ENCODE results near the gene DDI2.

Gene DDI2

DNA sequence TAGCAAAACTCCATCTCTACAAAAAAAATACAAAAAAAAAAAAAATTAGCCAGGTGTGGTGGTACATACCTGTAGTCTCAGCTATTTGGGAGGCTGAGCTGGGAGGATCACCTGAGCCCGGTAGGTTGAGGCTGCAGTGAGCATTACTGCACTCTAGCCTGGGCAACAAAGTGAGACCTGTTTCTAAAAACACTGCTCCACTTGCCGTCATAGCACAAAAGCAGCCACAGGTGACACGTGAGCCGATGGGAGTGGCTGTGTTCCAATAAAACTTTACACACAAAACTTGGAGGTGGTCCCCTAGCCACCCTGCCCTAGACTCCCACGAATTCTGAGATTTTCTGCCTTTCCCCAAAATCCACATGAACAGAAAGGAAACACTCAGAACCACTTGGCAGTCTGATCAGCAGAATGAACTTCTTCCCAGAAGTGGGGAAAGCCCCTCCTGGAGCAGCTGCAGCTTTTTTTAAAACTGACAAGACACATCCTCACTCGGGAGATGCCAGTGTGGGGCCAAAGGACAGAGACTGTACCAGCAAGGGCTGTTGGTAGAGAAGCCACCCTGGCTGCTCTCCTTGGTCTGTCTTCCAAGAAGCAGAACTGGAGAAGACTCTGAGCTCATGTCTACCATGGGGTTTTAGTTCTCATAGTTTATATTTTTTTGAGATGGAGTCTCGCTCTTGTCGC is 90.1 kb downstream of the DDI2 start:
- H3K4me2 ChIP-seq (ENCODE audit: low read depth, low read length, poor library complexity, severe bottlenecking), result no peak overlapping the region
- H3K79me2 ChIP-seq (ENCODE audit: insufficient read depth, low read length), result peaks cover 12% of the 10 kb centered on the region; the same call in 1 of the 2 replicates
- no peaks in the 10 kb centered on the region for H3K9me2 ChIP-seq (replicated peaks; ENCODE audit: insufficient read depth, low read length)
- H3K36me3 ChIP-seq (ENCODE audit: low read length), result no peaks in the 10 kb centered on the region
- TF ChIP-seq CTCF (IDR thresholded peaks at IDR 0.05; ENCODE audit: insufficient read depth, low read length, poor library complexity, severe bottlenecking), result no peak
- TF ChIP-seq EZH2phosphoT487 (conservative IDR thresholded peaks at IDR 0.05; ENCODE audit: low read length), result no peak
- no peak overlapping the region for H3K4me3 ChIP-seq (ENCODE audit: insufficient read depth, low read length, poor library complexity, severe bottlenecking)
- no peak overlapping the region for H2AFZ ChIP-seq (ENCODE audit: low read depth, low read length, severe bottlenecking)
- H3K27me3 ChIP-seq (ENCODE audit: low read length), result no peaks in the 10 kb centered on the region
- no peaks in the 10 kb centered on the region for H3F3A ChIP-seq (ENCODE audit: insufficient read depth)
- no peak overlapping the region for H3K27ac ChIP-seq (ENCODE audit: low read depth, low read length)
- H4K20me1 ChIP-seq (ENCODE audit: low read depth, low read length), result no peaks in the 10 kb centered on the region
- no peak overlapping the region for H3K9ac ChIP-seq (ENCODE audit: low read length)
- no peaks in the 10 kb centered on the region for H3K9me3 ChIP-seq (ENCODE audit: insufficient read depth, low read length)

DNA sequence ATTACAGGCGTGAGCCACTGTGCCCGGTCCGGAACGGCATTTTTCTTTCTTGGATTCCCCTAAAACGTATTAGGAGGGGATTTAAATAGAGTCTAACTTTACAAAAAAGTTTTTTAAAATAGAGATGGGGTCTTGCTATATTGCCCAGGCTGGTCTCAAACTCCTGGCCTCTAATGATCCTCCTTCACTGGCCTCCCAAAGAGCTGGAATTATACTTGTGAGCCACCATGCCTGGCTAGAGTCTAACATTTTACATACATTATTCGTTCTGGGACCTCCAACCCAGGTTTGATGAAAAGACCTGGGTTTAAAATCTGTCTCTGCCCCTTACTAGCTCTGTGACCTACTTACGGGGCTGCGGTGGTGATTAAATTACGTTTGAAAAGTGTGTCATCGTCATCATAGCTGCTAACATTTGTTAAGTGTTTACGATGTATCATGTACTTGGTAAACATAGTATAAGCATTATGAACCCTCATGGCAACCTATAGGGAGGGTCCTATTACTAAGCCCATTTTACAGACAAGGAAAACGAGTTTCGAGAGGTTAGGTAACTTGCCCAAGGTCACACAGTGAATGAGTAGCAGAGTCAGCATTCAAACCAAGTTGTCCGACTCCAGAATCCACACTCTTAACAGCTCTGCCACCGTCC is 91.4 kb downstream of the DDI2 start:
- Histone ChIP-seq H3K9ac (ENCODE audit: low read length) (no peak overlapping the region), H2AFZ (ENCODE audit: low read depth, low read length, severe bottlenecking) (no peak overlapping the region), H3K4me3 (ENCODE audit: insufficient read depth, low read length, poor library complexity, severe bottlenecking) (no peak overlapping the region), H3K4me2 (ENCODE audit: low read depth, low read length, poor library complexity, severe bottlenecking) (no peak overlapping the region), H4K20me1 (ENCODE audit: low read depth, low read length) (no peaks in the 10 kb centered on the region), H3K9me3 (ENCODE audit: insufficient read depth, low read length) (no peaks in the 10 kb centered on the region), H3K27me3 (ENCODE audit: low read length) (no peaks in the 10 kb centered on the region), H3K9me2 (replicated peaks; ENCODE audit: insufficient read depth, low read length) (no peaks in the 10 kb centered on the region), H3F3A (ENCODE audit: insufficient read depth) (no peaks in the 10 kb centered on the region), H3K27ac (ENCODE audit: low read depth, low read length) (no peak overlapping the region), H3K36me3 (ENCODE audit: low read length) (no peaks in the 10 kb centered on the region), H3K79me2 (ENCODE audit: insufficient read depth, low read length) (peaks cover 12% of the 10 kb centered on the region; the same call in 1 of the 2 replicates)
- TF ChIP-seq CTCF (IDR thresholded peaks at IDR 0.05; ENCODE audit: insufficient read depth, low read length, poor library complexity, severe bottlenecking), result no peak
- TF ChIP-seq EZH2phosphoT487 (conservative IDR thresholded peaks at IDR 0.05; ENCODE audit: low read length), result no peak

DNA sequence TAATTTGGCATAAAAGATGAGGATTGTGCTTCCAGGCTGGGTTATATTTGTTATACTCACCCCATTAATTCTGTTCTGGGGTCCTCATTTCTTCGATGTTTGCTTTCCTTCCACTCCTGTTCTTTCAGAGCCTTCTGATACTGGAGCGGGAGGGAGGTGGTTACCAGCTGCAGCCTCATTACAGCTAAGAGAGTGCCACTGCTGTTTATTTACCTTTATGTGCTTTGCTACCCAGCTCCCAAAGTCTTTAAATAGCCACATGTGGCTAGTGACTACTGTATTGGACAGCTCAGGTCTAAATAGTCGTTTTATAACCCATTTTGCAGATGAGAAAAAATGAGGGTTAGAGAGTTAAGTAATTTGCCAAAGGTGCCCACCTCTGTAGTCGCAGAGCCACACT is 92.0 kb downstream of the DDI2 start:
- Histone ChIP-seq H3K4me2 (ENCODE audit: low read depth, low read length, poor library complexity, severe bottlenecking) (no peak overlapping the region), H3K36me3 (ENCODE audit: low read length) (no peaks in the 10 kb centered on the region), H3K9ac (ENCODE audit: low read length) (no peak overlapping the region), H3K27me3 (ENCODE audit: low read length) (no peaks in the 10 kb centered on the region), H3K27ac (ENCODE audit: low read depth, low read length) (no peak overlapping the region), H3K9me3 (ENCODE audit: insufficient read depth, low read length) (no peaks in the 10 kb centered on the region), H4K20me1 (ENCODE audit: low read depth, low read length) (no peaks in the 10 kb centered on the region), H3F3A (ENCODE audit: insufficient read depth) (no peaks in the 10 kb centered on the region), H3K79me2 (ENCODE audit: insufficient read depth, low read length) (peaks cover 12% of the 10 kb centered on the region; the same call in 1 of the 2 replicates), H3K9me2 (replicated peaks; ENCODE audit: insufficient read depth, low read length) (no peaks in the 10 kb centered on the region), H3K4me3 (ENCODE audit: insufficient read depth, low read length, poor library complexity, severe bottlenecking) (no peak overlapping the region), H2AFZ (ENCODE audit: low read depth, low read length, severe bottlenecking) (no peak overlapping the region)
- TF ChIP-seq CTCF (IDR thresholded peaks at IDR 0.05; ENCODE audit: insufficient read depth, low read length, poor library complexity, severe bottlenecking), result no peak
- no peak for TF ChIP-seq EZH2phosphoT487 (conservative IDR thresholded peaks at IDR 0.05; ENCODE audit: low read length)

All from SU-DHL-6 (cell line).